ENCODE measurements around the gene PXMP2.
A peak's percentile ranks its signal among the peaks of the same experiment; 100 is the strongest.
"Not testable (repeated sequence)": the region's sequence is repeated elsewhere in the genome, so short reads cannot be mapped to it uniquely, and the experiment has no call there.

PXMP2 gene

DNA sequence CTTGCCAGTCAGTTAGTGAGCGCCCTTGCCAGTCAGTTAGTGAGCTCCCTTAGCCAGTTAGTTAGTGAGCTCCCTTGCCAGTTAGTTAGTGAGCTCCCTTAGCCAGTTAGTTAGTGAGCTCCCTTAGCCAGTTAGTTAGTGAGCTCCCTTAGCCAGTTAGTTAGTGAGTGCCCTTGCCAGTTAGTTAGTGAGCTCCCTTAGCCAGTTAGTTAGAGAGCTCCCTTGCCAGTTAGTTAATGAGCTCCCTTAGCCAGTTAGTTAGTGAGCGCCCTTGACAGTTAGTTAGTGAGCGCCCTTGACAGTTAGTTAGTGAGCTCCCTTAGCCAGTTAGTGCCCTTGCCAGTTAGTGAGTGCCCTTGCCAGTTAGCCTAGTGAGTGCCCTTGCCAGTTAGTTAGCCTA, 7.5 kb downstream of the PXMP2 start:
- not testable (repeated sequence) for DNase-seq (ENCODE audit: low spot score)

DNA sequence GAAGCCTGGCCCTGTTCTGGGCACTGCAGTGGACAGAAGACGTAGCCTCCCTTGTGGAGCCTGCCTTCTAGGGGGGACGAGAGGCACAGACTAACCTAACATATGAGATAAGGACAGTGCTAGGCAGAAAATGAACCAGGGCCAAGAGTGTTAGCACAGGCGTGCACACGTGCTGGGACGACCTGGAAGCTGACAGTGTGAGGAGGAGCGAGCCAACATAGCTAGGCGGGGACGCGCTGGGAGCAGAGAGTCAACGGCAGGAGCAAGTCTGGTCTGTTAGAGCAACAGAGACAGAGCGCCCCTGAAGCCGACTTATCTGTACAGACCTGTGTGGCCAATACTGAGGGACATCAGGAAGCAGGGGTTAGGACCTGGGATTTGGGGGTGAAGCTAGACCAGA, 8.0 kb downstream of the PXMP2 start:
- no peak for DNase-seq (ENCODE audit: low spot score)

DNA sequence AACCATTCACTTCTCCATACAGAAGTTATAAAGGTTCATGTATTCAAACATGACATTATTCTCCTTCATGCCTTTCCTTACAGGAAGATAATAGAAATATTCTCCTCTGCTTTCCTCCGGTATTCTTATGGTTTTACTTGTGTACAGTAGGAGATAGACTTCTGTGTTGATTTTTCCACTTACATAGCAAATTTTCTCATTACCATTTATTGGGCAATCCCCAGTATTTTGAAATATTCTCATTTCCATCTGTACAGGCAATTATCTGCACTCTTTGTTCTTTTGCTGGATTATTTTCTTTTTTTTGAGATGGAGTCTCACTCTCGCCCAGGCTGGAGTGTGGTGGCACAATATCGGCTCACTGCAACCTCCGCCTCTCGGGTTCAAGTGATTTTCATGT, 11.0 kb downstream of the PXMP2 start:
- no peak for DNase-seq (ENCODE audit: low spot score)

DNA sequence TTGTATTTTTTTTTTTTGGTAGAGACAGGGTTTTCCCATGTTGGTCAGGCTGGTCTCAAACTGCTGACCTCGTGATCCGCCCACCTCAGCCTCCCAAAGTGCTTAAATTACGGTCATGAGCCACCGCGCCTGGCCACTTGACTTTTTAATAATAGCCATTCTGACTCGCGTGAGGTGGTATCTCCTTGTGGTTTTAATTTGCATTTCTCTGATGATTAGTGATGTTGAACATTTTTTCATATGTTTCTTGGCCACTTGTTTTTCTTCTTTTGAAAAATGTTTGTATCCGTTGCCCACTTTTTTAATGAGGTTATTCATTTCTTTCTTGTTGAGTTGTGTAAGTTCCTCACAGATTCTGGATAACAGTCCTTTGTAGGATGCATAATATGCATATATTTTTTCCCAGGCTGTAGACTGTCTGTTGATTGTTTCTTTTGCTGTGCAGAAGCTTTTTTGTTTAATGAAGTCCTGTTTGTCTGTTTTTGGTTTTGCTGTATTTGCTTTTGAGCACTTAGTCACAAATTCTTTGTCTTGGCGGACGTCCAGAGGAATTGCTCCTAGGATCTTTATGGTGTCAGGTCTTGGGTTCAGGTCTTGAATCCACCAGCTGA, 12.9 kb downstream of the PXMP2 start:
- no peak for DNase-seq (ENCODE audit: low spot score)

DNA sequence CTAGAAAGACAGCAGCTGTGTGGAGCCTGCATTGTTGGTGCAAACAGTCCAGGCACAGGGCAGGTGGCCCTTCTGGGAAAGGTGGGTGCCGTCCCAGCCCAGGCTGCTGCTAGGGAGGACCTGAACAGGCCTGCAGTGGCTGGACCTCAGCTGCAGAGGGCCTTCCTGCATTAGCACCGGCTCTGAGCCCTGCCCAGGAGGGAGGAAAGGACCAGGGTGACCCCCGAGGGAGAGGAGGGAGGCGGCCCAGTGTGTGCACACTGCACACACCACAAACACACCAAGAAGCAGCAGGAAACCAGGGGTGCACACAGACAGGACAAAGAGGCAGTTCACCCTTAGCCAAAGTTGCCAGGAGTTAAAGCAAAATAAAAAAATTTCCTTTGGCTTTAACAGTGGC, 15.3 kb downstream of the PXMP2 start:
- DNase-seq (ENCODE audit: low spot score) = no peak

DNA sequence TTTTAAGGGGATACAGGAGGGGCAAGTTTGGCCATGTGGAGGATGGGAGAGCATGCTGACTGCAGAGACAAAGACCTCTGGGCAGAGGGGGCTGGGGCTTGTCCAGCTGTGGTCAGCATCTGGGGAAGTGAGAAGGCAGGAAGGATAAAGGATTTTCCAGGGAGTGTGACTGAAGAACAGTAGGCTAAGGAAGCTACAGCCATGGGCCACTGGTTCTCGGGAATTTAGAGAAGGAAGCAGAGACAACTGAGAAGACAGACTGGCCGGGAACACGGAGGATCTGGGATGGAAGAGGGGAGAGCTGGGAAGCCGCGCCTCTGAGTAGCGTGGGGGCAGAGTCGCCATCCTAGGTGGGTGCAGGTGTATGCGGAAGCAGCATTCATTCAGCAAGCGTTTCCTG, 16.3 kb downstream of the PXMP2 start:
- no peak for DNase-seq (ENCODE audit: low spot score)

DNA sequence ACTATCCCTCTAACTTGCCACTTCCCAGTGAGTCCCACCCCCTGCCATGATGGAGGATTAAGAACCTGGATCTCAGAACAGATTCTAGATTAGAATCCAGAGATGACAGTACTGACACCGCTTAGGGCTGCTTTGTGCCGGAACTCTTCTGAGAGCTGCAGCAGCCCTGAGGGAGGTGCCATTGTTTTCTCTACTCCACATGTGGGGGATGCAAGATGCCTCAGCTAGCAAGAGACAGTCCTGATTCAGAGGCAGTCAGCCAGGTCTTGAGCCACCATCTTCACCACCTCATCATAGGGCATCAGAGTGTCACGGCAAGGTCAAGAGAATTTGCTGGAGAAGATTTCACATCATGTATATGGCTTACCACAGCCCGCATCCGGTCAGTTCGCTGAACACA, 19.9 kb downstream of the PXMP2 start:
- DNase-seq (ENCODE audit: low spot score) = no peak

DNA sequence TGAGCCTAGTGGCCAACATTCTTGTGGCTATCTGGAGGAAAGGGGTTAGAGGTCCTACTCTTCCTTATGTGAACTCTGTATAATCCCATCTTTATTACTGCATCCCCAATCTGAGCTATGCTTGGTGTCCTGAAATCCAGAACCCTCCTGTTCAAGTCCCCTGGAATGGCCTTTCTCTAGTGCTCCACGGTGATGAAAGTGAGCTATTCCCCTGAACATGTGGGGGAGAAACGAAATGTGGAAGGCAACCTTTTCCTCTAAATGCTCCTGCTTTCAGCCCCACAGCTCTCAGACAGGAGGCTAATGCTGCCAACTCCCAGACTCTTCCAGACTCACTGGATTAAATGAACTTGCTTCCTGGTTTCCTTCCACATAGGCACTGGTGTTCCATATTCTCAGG, 20.8 kb downstream of the PXMP2 start:
- no peak for DNase-seq (ENCODE audit: low spot score)

DNA sequence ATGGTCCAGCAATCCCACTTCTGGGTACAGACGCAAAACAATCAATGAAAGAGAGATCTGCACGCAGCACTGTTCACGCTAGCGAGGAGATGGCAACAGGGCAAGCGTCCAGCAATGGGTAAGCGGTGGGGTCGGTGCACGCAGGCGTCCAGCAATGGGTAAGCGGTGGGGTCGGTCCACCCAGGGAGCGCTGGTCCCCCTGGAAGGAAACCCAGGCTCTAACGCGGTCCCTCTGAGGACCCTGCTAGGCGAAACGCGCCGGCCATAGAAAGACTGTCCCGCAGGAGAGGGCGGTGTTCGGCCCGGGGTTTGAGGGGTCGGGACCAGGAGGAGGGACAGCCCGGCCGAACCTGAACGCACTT, 22.6 kb downstream of the PXMP2 start:
- DNase-seq (ENCODE audit: low spot score) = no peak

DNA sequence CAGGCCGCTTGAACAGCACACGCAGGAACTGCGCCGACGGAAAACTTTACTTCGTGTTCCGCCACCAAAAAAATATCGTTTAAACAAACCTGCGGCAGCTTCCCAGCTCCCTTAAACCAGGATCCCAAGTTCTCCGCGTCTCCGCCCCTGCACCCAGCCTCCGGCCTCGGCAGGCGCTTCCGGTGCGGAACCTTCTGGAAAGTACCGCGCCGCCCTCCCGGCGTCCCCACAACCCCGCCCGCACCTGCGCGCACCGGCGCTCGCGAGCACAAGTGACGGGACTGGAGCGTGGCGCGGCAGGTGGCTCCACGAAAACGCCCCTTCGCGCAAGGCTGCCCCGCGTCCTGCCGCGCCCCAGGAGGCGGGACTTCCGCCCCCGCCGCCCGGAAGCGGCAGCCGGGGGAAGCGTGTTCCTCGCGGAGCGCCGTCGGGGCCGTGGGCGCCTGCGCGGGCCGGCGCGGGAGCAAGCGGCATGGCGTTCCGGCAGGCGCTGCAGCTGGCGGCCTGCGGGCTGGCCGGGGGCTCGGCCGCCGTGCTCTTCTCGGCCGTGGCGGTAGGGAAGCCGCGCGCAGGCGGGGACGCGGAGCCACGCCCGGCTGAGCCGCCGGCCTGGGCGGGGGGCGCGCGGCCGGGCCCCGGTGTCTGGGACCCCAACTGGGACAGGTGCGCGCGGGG, 23.2 kb downstream of the PXMP2 start, which contains the start of gene PGAM5:
Gene PGAM5, plus strand, starts transcription at position 438 of the 675 bp plus-strand sequence. Its CDS starts 35 bp downstream, at position 473.
- DNase-seq (ENCODE audit: low spot score) = peak; percentile 73

DNA sequence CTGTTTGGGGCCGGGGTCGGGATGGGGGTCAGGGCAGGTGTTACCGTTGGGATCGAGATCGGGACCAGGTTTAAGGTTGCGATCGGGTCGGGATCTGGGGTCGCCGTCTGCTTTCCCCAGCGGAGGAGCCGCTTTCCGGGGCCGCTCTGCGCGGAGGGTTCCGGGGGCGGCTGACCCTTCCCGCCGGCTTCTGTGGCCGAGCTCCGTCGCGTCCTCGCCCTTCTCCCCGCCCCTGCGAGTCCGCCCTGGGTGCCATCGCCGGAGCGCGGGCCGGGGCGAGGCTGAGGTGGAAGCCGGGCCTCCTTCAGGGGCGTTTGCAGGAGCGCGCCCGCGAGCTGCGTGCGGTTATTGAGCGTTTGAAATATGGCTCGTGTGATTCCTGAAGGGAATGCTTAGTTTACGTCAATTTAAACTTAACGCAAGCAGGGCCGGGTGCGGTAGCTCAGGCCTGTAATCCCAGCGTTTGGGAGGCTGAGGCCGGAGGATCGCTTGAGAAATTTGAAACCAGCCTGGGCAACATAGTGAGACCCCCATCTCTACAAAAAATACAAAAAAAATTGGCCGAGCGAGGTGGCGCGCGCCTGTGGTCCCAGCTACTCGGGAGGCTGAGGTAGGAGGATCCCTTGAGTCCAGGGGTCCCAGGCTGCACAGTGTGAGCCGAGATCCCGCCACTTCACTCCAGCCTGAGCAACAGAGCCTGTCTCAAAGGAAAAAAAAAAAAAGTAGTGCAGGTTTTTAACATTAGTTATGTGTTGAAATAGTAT, 23.9 kb downstream of the PXMP2 start:
- DNase-seq (ENCODE audit: low spot score) = peak; percentile 13

DNA sequence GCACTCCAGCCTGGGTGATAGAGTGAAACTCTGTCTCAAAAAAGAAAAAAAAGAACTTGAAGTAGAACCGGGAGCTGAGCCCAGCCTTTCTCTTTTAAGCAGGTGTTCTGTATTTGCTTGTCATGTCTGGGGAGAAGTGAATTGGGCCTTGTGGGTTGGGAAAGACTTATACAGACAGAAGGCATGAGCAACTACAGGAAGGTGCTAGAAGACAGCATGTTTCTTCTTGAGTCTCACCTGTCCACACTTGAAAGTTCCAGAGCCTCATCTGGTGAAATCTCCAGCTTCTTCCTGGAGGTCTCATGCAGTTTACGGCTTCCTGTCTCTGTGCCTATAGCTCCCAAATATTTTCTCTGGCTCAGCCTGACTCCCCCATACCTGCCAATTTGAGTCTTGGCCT, 25.7 kb downstream of the PXMP2 start:
- no peak for DNase-seq (ENCODE audit: low spot score)

DNA sequence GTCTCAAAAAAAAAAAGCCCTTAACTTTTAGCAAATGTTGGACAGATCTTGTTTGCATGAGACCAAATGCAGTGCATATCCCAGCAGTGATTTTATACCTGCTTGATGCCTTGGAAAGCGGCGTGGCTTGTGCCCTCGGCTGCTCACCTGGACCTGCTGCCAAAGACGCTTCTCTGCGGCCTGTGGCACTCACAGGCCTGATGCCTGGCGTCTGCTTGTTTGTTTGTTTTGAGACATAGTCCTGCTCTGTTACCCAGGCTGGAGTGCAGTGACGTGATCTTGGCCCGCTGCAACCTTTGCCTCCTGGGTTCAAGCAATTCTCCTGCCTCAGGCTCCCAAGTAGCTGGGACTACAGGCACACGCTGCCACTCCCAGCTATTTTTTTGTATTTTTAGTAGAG, 28.5 kb downstream of the PXMP2 start:
- DNase-seq (ENCODE audit: low spot score) = no peak

DNA sequence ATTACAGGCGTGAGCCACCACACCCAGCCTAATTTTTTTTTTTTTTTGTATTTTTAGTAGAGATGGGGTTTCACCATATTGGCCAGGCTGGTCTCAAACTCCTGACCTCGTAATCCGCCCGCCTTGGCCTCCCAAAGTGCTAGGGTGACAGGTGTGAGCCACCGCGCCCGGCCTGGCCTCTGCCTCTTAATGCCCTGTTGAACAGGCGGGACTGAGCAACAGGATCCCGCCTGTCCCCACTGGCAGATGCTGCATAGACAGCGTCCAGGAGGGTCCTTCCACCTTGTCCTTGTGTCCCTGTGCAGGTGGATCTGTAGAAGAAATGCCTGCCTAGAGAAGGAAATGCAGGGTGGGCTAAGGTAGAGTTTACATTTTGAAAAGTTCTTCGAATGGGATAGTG, 29.0 kb downstream of the PXMP2 start:
- no peak for DNase-seq (ENCODE audit: low spot score)

DNA sequence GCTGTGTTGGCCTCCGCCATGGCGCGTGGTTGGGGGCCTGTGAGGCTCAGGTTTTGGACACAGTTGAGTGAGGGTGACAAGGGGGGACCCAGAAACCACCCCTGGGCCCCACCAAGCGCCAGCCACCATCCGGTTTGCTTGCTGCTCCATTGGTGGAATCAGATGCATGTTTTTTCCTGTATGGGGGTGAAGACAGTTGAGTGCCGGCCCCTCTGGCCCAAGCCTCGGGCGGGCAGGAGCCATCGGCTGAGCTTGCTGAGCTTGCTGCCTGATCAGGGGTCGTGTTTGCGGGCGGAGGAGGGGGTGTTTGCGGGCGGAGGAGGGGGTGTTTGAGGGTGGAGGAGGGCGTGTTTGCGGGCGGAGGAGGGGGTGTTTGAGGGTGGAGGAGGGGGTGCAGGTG, 29.6 kb downstream of the PXMP2 start:
- no peak for DNase-seq (ENCODE audit: low spot score)

DNA sequence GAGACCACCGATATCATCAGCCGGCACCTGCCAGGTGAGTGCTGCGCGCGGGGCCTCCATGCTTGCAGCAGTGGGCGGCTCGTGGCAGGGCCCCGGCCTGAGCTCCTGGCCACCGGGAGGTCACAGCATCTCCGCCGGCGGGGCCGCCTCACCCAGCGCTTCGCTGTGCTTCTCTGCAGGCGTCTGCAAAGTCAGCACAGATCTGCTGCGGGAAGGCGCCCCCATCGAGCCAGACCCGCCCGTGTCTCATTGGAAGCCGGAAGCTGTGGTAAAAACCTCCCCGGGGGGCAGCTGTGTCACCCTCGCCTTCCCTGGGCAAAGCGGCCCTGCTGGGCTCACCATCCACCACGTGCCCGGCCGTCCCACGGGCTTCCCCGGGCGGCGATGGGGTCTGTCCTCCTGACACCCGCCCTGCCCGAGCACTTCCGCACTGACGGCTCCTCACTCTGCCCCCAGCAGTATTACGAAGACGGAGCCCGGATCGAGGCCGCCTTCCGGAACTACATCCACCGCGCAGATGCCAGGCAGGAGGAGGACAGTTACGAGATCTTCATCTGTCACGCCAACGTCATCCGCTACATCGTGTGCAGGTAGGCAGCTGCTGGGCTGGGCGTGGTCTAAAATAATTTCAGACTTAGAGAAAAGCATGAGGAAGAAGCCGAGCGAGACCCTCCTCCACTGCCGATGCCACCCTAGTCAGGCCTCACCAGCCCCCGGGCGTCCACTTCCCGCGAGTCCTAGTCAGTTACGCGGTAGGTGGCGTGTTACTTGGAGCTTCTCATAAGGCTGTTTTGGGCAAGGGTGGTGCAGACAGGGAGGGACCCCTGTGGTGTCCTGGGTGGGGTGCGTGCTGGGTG, 30.4 kb downstream of the PXMP2 start:
- no peak for DNase-seq (ENCODE audit: low spot score)

DNA sequence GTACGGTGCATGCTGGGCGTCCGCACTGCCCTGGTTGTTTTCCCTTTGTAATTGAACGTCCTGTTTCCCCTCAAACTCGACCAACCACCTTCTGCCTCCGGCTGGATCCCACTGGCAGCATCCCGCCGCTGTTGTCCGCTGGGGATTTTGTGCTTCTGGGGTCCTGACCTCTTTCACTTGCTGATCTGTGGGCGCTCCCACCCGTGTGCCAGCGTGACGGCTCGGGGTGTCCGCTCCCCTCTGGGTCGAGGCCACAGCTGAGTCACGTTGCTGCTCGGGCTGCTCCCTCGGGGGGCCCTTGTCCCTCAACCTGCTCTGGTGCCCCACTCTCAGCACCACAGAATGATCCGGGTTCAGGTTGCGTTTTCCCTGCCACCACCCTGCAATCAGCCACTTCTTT, 31.3 kb downstream of the PXMP2 start:
- no peak for DNase-seq (ENCODE audit: low spot score)

DNA sequence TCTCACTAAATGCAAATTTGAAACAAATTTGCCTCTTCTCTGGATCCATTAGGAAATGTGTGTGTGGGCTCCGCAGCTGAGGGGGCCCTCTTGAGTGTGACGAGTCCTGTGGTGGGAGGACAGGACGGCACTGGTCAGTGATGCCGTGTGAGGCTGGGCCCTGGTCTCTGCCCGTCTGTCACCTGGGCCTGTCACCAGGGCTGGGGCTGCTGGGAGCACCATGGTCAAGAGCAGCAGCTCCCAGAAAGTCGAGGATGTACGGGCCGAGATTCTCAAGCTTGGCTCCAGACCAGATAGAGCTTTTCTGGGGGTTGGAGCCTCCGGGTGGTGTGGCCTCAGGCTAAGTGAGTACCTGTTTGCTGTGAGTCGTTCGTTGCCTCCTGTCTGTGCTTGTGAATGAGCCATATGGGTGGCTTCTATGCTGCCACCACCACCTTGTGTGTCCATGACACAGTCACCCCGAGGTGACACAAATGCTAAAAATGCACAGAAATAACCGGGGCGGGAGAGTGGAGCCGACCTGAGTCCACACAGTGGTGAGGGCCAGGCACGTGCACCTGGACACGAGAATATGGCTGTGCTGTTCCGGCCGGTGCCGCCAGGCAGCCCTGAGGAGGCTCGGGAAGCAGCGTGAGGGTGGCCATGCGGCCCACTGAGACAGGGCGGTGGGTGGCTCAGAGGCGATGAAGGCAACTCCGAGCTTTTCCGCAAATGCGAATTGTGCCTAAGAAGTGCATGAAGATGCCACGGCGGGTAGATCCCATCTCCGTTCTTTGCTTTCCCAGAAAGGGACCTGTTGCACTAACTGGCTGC, 32.0 kb downstream of the PXMP2 start:
- DNase-seq (ENCODE audit: low spot score) = no peak

DNA sequence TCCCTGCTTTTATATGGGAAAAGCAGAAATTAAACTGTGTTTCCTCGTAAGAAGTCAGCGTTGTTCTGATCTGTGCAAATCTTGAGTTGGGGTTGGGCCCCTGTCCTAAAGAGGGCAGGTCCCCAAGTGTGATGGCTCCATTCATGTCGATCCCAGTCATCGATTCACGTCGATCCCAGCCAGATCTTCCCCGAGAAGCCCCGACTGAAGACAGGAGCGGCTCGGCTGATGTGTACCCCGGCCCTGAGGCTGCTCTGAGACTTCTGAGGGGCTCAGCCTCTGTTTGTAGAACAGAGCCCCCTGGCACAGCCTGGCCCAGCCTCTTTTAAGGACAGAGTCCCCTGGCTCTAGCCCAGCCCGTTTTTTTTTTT, 32.6 kb downstream of the PXMP2 start:
- no peak for DNase-seq (ENCODE audit: low spot score)

DNA sequence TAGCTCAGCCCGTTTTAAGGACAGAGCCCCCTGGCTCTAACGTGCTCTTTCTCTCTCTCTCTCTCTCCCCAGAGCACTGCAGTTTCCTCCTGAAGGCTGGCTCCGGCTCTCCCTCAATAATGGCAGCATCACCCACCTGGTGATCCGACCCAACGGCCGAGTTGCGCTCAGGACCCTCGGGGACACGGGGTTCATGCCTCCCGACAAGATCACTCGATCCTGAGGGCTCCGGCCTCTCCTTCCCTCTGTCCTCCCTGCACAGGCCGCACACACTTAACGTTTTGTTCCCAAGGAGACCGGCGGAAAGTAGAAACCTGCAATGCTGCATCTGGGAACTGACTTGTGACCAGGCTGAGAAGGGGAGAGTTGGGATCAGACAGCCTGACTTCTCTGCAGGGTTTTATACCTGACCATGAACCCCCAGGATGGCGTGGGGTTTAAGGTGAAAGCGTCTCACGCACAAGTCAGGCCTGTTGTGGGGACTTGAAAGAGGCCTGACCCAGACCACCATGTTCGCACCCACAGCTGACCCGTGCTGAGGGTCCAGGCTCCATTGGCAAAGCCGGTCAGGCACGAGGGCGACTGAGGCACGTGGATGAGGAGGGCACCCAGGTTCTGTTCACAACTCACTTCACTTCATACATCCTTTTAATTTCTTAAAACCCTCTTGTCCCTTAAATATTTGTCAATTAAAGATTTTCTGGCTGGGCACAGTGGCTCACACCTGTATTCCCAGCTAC, 33.4 kb downstream of the PXMP2 start:
- no peak for DNase-seq (ENCODE audit: low spot score)
